HFF-Myc (cell line): ENCODE data around the gene TPRG1.

Experiments used
- DNase-seq: peaks from one replicate; pipeline ENCODE4 v3.0.0-alpha.2; 2011; ENCODE audit warnings: low read depth; ENCODE audit errors: extremely low read depth
- H3K4me3 ChIP-seq: replicated peaks from 2 replicates; pipeline ENCODE4 v1.5.1; 2011; ENCODE audit warnings: low read depth, mild to moderate bottlenecking, control low read depth, low read length
- TF ChIP-seq, protein P1 (sequence below): IDR thresholded peaks from 2 replicates; pipeline ENCODE4 v1.5.1; 2012; ENCODE audit warnings: mild to moderate bottlenecking, low read depth, low read length, control low read depth; ENCODE audit errors: missing control alignments

The TPRG1 gene

DNA sequence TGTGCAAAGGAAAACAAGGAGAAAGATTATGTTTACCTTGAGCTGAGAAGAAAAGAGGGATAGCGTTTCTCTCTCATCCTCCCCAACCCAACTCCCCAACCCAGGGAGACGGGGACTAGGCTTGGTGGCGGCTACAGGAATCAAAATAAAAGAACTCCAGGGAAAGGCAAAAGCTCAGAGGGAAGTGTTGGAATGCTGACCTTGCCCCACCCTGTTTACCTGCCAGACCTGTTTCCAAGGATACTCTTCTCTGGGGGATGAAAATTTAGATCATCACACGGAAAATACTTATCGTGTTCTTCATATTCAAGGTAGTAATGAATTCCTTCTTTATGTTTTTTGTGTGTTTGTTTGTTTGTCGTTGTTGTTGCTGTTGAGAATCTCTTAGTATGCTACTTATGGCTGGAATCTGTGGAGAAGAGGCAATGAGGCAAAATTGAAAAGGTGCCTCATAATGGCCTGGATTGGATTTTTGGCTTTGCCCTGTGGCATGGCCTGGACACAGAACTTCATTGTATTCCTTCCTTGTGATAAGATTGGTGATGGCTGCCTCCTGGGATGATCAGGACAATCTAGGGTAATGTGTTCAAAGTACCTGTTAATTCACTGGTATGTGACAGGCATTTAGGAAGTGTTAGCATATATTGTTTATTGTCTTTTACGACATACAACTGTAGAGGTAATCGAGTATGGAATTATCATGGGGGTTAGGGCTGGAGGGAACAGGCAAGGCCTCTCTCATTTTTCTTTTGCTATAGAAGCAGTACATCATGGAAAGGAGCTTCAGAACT is 11.1 kb upstream of the TPRG1 start:
- TF ChIP-seq, protein P1, sequence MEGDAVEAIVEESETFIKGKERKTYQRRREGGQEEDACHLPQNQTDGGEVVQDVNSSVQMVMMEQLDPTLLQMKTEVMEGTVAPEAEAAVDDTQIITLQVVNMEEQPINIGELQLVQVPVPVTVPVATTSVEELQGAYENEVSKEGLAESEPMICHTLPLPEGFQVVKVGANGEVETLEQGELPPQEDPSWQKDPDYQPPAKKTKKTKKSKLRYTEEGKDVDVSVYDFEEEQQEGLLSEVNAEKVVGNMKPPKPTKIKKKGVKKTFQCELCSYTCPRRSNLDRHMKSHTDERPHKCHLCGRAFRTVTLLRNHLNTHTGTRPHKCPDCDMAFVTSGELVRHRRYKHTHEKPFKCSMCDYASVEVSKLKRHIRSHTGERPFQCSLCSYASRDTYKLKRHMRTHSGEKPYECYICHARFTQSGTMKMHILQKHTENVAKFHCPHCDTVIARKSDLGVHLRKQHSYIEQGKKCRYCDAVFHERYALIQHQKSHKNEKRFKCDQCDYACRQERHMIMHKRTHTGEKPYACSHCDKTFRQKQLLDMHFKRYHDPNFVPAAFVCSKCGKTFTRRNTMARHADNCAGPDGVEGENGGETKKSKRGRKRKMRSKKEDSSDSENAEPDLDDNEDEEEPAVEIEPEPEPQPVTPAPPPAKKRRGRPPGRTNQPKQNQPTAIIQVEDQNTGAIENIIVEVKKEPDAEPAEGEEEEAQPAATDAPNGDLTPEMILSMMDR, result no peak
- no peak overlapping the region for H3K4me3 ChIP-seq
- no peak for DNase-seq

DNA sequence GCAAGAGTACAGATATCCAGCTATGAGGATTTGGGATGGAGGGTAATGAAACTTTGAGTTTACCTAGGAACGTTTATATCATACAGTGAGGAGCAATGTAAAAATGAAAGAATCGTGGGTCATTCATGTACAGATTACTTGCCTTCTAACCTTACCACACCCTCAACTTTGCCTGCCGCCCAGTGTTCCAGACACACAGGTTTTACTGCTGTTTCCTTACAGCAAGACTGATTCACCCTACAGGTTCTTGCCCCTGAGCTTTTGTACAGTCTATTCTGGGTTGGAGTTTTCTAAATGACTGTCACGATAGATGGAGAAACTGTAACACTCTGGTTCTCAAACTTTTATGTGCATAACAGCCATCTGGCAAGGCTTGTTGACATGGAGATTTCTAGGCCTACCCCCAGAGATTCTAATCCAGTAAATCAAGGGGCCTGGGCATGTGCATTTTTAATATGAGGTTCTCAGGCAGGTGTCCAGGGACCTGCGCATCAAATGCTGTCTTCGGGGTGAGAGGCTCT is 6.6 kb upstream of the TPRG1 start:
- TF ChIP-seq, protein P1, result no peak
- H3K4me3 ChIP-seq, result no peak overlapping the region
- no peak for DNase-seq

DNA sequence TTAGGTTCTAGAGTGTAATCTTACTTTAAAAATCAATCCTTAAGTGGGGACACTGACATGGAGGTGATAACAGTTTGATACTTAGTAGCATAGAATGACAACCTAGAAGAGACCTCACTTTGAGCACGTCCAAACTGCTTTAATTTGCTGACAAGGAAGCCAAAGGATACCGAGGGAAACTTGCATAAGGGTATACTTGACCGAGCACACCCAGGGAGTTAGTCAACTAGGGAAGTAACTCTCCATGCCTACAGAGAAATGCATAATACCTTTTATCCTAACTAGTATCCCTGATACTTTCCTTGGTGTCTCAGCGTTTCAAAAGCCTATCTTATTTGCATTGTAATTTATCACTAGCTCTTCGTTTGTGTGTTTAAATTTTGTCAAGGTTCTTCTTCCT is 5.5 kb upstream of the TPRG1 start:
- H3K4me3 ChIP-seq, result no peak overlapping the region
- DNase-seq, result no peak
- TF ChIP-seq, protein P1, result no peak

DNA sequence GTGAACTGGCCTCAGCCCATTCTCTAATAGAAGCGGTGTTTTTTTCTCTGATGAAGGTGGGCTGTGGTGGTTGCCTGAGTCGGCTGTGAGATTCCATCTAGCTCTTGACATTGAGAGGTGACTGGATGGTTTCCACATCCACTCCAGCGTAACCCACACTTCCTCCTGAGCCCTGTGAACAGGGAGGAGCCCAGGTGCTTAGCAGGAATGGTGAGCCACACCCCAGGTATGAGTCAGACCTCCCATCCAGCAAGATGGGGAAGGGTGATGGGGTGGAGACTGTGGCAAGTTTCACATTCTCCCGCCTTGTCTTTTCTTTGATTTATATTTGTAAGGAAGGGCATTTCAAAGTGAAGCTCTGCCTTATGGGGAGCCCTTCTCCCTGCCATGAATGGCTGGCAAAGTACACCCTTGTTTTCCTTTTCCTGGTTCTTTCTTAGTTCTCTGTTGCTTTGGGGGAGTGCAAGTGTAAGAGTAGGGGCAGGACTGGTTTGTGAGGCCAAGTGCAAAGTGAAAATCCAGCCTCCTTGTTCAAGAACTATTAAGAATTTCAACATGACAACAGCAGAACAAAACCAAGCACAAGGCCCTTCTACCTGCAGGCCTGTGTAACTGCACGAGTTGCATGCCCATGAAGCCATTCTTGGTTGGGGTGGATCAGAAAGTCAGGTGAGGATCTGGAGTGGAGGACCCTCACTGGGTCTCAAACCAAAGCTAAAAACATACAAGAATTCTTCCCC is 4.6 kb upstream of the TPRG1 start:
- TF ChIP-seq, protein P1, result no peak
- no peak for DNase-seq
- H3K4me3 ChIP-seq, result no peak overlapping the region

DNA sequence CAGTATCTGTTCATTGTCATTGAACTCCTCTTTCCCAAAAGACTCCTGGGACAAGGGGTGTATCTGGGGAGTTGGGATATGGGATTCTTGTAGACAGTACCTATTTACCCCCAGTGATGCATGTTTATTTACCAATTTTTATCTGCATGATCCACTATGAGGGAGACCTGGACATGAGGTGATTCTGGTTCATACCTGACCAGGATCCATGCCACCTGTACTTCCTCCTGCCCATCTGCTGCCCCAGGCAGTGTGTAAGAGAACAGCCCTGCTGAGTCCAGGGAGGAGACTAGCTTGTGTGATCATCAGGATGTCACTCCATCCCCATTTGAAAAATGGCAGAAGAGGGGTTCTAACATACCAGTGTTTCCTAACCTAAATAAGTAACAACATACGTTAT is 3.1 kb upstream of the TPRG1 start:
- H3K4me3 ChIP-seq, result no peak overlapping the region
- TF ChIP-seq, protein P1, result no peak
- DNase-seq, result no peak

DNA sequence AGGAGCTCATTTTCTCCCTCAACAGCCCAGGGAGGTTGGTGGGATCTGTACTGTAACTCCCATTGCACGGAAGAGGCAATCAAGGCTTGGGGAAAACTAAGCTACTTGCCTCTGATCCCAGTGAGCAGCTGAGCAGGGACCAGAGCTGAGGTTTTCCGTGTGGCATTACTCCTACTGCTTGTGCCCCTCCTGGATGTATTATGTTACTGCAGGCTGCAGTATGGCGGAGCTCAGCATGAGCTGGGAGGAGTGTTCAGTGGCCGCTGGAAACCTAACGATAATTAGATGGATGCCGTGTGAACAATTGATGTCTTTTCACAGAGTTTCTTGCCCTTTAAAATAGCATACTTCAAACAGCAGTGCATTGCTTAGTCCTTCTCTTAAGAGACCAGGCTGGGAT is 2.0 kb upstream of the TPRG1 start:
- TF ChIP-seq, protein P1, result no peak
- no peak overlapping the region for H3K4me3 ChIP-seq
- no peak for DNase-seq
